K562 (cell line): ENCODE measurements around the gene MX1.

Experiments
- CBX3 ChIP-seq, 2 experiments: IDR thresholded peaks; 1 replicate in 1 of 2; 2 replicates in 1 of 2; pipeline ENCODE4 v1.6.1; 2012; ENCODE audit warnings: inconsistent platforms in 2 of 2, low read length in 2 of 2, borderline replicate concordance in 1 of 2, control low read depth in 1 of 2
- EZH2 ChIP-seq: IDR thresholded peaks from 2 replicates; pipeline ENCODE4 v1.6.1; 2012; ENCODE audit warnings: low read depth, mild to moderate bottlenecking, inconsistent platforms, low read length, borderline replicate concordance
- MCM7 ChIP-seq, 2 experiments: fragments of 450-650 bp; IDR thresholded peaks; 2 replicates each; pipeline ENCODE4 v1.6.1; 2016 to 2018
- MYC ChIP-seq, 2 experiments: fragments of 250-450 bp in 1 of 2; sonication (Bioruptor Pico) in 1 of 2; IDR thresholded peaks; 2 replicates each; pipeline versions ENCODE4 v1.5.1 to v1.6.1; 2012 to 2021; ENCODE audit warnings: low read depth in 2 of 2, borderline replicate concordance in 1 of 2, improper control_type of control experiment in 1 of 2, low read length in 1 of 2, mild to moderate bottlenecking in 1 of 2, moderate library complexity in 1 of 2
- ZEB2 ChIP-seq: fragments of 450-650 bp; IDR thresholded peaks from 2 replicates; pipeline ENCODE4 v1.6.1; 2016
- ZNF696 ChIP-seq: fragments of 250-450 bp; sonication (Bioruptor Pico); conservative IDR thresholded peaks from 2 replicates; pipeline ENCODE4 v1.4.0; 2020; ENCODE audit warnings: mild to moderate bottlenecking, moderate library complexity
- ZNF707 ChIP-seq: fragments of 250-450 bp; sonication (Bioruptor Pico); conservative IDR thresholded peaks from 2 replicates; pipeline ENCODE4 v1.8.0; 2022; ENCODE audit warnings: inconsistent platforms, mild to moderate bottlenecking, moderate library complexity
- TF ChIP-seq, protein P1 (sequence below), 2 experiments: fragments of 450-650 bp; formaldehyde crosslinking in 1 of 2; IDR thresholded peaks; 2 replicates each; pipeline versions ENCODE4 v1.4.0 to v1.6.1; 2014 to 2020; ENCODE audit warnings: mild to moderate bottlenecking in 2 of 2, borderline replicate concordance in 1 of 2, low read depth in 1 of 2

DNA sequence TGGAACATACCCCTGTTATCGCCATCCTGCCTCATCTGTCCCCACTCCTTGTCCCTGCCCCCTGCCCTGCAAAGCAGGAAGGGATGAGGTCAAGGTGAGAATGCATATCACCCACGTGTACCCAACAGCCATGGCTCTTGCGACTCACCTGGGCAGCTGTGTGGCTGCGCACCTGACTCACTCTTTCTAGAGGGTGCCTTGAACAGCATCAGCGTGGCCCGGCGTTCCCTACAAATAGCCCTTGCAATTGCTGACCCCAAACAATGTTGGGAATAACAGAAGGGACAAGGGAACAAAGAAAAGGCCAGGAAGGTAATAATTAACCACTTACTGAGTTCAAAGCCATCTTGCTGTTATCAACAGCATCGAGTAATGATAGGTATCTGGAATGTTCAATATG is 71.7 kb downstream of the MX1 start:
- no peak for TF ChIP-seq ZNF696 (CRISPR knock-in tag)
- TF ChIP-seq MCM7 (IDR thresholded peaks at IDR 0.05), result no peak
- no peak for TF ChIP-seq CBX3 (IDR thresholded peaks at IDR 0.05; ENCODE audit: borderline replicate concordance in 1 of 2, low read length in 2 of 2)
- no peak for TF ChIP-seq ZEB2
- TF ChIP-seq EZH2, result no peak
- TF ChIP-seq, protein P1, sequence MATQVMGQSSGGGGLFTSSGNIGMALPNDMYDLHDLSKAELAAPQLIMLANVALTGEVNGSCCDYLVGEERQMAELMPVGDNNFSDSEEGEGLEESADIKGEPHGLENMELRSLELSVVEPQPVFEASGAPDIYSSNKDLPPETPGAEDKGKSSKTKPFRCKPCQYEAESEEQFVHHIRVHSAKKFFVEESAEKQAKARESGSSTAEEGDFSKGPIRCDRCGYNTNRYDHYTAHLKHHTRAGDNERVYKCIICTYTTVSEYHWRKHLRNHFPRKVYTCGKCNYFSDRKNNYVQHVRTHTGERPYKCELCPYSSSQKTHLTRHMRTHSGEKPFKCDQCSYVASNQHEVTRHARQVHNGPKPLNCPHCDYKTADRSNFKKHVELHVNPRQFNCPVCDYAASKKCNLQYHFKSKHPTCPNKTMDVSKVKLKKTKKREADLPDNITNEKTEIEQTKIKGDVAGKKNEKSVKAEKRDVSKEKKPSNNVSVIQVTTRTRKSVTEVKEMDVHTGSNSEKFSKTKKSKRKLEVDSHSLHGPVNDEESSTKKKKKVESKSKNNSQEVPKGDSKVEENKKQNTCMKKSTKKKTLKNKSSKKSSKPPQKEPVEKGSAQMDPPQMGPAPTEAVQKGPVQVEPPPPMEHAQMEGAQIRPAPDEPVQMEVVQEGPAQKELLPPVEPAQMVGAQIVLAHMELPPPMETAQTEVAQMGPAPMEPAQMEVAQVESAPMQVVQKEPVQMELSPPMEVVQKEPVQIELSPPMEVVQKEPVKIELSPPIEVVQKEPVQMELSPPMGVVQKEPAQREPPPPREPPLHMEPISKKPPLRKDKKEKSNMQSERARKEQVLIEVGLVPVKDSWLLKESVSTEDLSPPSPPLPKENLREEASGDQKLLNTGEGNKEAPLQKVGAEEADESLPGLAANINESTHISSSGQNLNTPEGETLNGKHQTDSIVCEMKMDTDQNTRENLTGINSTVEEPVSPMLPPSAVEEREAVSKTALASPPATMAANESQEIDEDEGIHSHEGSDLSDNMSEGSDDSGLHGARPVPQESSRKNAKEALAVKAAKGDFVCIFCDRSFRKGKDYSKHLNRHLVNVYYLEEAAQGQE (IDR thresholded peaks at IDR 0.05; ENCODE audit: borderline replicate concordance), result no peak
- TF ChIP-seq, protein P1 (CRISPR knock-in tag; IDR thresholded peaks at IDR 0.05; ENCODE audit: low read depth), result no peak
- TF ChIP-seq ZNF707 (CRISPR knock-in tag), result no peak
- no peak for TF ChIP-seq MYC (IDR thresholded peaks at IDR 0.05; ENCODE audit: low read depth, low read length)
- no peak for TF ChIP-seq MYC (CRISPR knock-in tag; IDR thresholded peaks at IDR 0.05; ENCODE audit: borderline replicate concordance, low read depth)
